ENCODE results near the gene OR10Z1.

DNA sequence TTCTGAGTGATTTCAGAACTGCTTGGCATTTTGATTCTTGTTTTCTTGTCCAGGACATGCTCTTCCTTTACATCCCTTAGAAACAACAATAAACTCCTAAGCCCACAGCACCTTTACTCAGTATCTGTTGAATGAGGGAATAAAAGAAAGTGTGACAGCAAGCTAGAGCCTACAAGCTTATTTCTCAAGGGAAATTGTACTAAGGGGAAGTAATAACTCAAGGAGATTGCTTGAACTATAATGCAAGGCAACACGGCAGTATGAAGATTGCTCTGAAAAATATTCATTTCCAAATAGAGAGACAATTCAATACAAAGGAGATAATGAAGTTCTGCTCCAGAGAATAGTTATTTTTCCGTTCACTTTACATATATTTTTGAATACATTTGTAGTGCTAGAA is 41.2 kb upstream of the OR10Z1 start:
- TF ChIP-seq EHMT2 (IDR thresholded peaks at IDR 0.05; ENCODE audit: low read depth), result no peak
- no peak for TF ChIP-seq RNF2 (IDR thresholded peaks at IDR 0.05; ENCODE audit: borderline replicate concordance, low read depth)
- TF ChIP-seq CHD4 (IDR thresholded peaks at IDR 0.05; ENCODE audit: borderline replicate concordance), result no peak
- TF ChIP-seq CHD2 (IDR thresholded peaks at IDR 0.05; ENCODE audit: low read length, partially characterized antibody), result no peak
- TF ChIP-seq, protein P1, sequence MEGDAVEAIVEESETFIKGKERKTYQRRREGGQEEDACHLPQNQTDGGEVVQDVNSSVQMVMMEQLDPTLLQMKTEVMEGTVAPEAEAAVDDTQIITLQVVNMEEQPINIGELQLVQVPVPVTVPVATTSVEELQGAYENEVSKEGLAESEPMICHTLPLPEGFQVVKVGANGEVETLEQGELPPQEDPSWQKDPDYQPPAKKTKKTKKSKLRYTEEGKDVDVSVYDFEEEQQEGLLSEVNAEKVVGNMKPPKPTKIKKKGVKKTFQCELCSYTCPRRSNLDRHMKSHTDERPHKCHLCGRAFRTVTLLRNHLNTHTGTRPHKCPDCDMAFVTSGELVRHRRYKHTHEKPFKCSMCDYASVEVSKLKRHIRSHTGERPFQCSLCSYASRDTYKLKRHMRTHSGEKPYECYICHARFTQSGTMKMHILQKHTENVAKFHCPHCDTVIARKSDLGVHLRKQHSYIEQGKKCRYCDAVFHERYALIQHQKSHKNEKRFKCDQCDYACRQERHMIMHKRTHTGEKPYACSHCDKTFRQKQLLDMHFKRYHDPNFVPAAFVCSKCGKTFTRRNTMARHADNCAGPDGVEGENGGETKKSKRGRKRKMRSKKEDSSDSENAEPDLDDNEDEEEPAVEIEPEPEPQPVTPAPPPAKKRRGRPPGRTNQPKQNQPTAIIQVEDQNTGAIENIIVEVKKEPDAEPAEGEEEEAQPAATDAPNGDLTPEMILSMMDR (IDR thresholded peaks at IDR 0.05), result no peak
- TF ChIP-seq POLR2A (IDR thresholded peaks at IDR 0.05; ENCODE audit: low read length), result no peak
- no peak for TF ChIP-seq CEBPB (IDR thresholded peaks at IDR 0.05)
- no peak for TF ChIP-seq RFX5 (IDR thresholded peaks at IDR 0.05)
- TF ChIP-seq, protein P2, sequence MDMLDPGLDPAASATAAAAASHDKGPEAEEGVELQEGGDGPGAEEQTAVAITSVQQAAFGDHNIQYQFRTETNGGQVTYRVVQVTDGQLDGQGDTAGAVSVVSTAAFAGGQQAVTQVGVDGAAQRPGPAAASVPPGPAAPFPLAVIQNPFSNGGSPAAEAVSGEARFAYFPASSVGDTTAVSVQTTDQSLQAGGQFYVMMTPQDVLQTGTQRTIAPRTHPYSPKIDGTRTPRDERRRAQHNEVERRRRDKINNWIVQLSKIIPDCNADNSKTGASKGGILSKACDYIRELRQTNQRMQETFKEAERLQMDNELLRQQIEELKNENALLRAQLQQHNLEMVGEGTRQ (IDR thresholded peaks at IDR 0.05), result no peak
- TF ChIP-seq NFE2L2 (conservative IDR thresholded peaks at IDR 0.05; ENCODE audit: low read length), result no peak
- TF ChIP-seq FOSL2 (IDR thresholded peaks at IDR 0.05), result no peak
- TF ChIP-seq FOSL2 (CRISPR knock-in tag; IDR thresholded peaks at IDR 0.05), result no peak
- TF ChIP-seq, protein P3, sequence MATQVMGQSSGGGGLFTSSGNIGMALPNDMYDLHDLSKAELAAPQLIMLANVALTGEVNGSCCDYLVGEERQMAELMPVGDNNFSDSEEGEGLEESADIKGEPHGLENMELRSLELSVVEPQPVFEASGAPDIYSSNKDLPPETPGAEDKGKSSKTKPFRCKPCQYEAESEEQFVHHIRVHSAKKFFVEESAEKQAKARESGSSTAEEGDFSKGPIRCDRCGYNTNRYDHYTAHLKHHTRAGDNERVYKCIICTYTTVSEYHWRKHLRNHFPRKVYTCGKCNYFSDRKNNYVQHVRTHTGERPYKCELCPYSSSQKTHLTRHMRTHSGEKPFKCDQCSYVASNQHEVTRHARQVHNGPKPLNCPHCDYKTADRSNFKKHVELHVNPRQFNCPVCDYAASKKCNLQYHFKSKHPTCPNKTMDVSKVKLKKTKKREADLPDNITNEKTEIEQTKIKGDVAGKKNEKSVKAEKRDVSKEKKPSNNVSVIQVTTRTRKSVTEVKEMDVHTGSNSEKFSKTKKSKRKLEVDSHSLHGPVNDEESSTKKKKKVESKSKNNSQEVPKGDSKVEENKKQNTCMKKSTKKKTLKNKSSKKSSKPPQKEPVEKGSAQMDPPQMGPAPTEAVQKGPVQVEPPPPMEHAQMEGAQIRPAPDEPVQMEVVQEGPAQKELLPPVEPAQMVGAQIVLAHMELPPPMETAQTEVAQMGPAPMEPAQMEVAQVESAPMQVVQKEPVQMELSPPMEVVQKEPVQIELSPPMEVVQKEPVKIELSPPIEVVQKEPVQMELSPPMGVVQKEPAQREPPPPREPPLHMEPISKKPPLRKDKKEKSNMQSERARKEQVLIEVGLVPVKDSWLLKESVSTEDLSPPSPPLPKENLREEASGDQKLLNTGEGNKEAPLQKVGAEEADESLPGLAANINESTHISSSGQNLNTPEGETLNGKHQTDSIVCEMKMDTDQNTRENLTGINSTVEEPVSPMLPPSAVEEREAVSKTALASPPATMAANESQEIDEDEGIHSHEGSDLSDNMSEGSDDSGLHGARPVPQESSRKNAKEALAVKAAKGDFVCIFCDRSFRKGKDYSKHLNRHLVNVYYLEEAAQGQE (IDR thresholded peaks at IDR 0.05), result no peak
